NCI-H2107 treated with DMSO at 0.1 percent for 48 hours (cell line): ENCODE results near the gene MLLT1.

ENCODE experiments used
- DNase-seq: peaks from one replicate; lab custom pipeline; 2025; ENCODE audit not compliant: unreplicated experiment; lab: John Stamatoyannopoulos, UW

The MLLT1 gene

DNA sequence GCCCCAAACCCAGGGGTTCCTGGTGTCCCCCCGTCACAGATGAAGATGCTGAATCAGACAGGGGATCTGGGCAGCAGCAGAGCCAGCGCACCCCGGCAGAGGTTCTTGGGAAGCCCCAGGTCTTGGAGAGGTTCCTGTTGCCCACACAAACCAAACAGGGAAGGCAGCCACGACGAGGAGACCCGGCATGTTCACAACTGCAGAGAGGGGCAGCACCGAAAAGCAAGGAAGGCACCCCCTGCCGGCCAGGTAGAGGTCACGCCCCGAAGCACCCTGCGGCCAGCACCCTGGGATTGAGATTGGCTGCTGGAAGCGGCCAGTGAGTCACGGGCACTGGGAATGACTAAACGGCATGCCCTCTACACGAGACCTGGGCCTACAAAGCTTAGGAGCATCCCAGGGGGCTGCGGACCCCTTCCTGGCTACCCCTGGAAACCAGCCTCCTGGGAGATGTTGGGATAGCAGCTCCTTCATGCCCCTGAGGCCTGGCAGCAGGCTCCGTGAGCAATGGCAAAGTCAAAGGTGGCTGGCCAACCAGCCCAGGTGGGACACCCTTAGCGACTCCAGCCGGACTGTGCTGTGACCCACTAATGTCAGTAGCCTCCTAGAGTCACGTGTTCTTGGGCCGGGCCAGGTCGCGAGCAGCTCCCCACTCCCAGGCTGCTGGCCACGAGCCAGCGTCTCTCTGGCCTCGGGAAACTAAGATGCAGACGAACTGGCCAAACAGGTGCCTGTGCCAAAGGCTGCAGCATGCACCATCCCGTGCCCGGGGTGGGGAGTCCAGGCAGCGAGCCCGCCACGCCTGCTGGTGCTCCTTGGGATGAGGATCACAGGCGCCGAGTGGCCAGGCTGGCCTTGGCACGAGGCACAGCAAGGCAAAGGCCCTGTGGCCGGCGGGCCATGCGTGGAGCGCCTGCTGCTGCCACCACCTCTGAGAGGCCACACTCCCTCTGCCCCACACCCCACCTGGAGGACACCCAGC lies 43.2 kb downstream of the MLLT1 start:
- DNase-seq: no peak

GRCh38 chr19:6235031-6235951 lies 44.5 kb downstream of the MLLT1 start:
- no peak for DNase-seq

DNA sequence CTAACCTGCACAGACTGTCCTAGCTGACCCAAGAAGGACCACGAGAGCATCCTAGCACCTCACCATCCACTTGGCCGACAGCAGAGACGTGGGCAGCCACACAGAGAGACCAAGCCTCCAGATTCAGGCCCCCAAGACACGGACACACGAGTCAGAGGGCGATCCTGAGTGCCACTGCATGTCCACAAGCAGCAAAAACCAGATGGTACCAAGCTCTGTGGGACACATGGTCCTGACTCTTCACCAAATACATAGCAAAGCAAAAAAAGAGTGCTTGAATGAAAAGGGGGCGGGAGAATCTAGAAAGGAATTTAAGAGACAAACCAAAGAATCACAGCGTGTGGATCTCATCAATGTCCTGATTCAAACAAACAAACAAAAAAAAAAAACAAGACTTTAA lies 45.2 kb downstream of the MLLT1 start:
- no peak for DNase-seq

GRCh38 chr19:6233827-6234511 lies 45.8 kb downstream of the MLLT1 start:
- no peak for DNase-seq

GRCh38 chr19:6233056-6233826 lies 46.5 kb downstream of the MLLT1 start:
- DNase-seq: no peak

DNA sequence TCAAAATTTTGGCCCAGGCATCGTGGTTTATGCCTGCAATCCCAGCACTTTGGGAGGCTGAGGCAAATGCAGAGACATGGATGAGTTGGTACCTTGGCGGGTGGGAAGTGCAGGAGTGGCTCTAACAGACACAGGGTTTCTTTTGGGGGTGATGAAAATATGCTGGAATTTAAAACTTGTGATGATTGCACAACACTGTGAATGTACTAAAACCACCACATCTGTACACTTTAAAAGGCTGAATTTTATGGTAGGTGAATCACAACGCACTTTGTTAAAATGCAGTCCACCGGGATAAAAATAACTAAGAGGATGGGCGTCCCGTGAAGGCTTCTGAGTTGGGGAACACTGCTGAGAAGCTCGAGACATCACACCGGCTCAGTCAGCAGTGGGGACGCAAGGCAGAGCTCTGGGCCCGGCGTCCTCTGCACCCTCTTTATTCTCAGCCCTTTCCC lies 47.1 kb downstream of the MLLT1 start:
- DNase-seq: no peak

GRCh38 chr19:6230991-6231448 lies 48.8 kb downstream of the MLLT1 start:
- no peak for DNase-seq

- DNase-seq: no peak
Measured at GRCh38 chr19:6229951-6230712, 49.6 kb downstream of the MLLT1 start.

DNA sequence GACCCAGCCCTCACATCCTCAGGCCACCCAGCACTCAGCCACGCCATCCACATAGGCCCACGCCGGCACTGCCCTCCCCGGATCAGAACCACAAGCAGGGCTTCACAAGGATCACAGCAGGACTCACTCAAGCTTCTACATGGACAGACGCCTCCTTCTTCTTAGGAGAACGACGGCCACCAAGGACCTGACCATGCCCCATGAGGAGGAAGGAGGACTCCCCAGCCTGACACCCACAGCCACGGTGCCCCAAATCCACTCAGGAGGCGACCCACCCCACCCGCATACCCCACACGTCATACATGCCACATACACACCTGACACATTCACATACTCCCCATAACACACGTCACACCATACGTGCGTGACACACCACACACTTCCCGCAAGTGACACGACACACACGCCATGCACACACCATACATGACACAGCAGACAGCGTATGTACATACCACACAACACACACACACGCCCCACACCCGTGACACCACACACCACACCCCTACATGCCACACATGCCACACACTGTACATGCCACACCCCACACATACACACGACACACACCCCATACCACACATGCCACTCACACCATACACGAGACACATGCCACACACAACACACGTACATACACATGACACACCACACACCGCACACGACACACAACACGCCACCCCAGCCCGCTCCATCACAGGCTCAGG lies 50.4 kb downstream of the MLLT1 start:
- DNase-seq: no peak

DNA sequence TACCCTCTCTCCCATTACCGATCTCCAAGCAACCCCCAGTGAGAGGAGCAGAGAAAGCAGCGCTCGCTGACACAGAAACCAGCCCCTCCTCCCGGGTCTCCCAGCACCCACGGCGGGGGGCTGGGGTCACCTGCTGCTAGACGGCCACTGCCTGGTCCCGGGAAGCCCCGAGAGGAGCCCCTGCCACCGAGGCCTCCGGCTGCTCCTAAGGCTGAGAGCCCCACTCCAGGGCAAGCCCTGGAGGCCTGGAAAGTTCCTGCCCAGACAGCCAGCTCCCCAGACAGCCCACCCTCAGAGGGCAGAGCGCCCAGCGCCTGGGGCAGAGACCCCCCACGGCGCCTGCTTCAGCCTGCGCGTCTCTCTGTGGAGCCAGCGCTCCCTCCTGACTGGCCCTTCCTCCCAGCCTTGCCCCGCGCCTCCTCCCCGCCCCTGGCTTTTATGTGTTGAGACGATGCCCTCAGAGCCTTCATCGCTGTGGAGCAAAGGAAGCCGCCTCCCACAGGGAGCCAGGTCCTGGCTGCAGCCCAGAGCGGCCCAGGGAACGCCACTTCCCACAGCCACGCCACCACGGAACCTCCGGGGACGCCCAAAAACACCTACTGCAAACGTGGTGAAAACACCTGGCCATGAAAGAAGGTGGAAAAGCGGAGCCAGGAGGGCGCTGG lies 51.1 kb downstream of the MLLT1 start:
- no peak for DNase-seq

- no peak for DNase-seq
Measured at GRCh38 chr19:6227936-6228325, 51.8 kb downstream of the MLLT1 start.

- no peak for DNase-seq
Measured at GRCh38 chr19:6227156-6227935, 52.4 kb downstream of the MLLT1 start.

DNA sequence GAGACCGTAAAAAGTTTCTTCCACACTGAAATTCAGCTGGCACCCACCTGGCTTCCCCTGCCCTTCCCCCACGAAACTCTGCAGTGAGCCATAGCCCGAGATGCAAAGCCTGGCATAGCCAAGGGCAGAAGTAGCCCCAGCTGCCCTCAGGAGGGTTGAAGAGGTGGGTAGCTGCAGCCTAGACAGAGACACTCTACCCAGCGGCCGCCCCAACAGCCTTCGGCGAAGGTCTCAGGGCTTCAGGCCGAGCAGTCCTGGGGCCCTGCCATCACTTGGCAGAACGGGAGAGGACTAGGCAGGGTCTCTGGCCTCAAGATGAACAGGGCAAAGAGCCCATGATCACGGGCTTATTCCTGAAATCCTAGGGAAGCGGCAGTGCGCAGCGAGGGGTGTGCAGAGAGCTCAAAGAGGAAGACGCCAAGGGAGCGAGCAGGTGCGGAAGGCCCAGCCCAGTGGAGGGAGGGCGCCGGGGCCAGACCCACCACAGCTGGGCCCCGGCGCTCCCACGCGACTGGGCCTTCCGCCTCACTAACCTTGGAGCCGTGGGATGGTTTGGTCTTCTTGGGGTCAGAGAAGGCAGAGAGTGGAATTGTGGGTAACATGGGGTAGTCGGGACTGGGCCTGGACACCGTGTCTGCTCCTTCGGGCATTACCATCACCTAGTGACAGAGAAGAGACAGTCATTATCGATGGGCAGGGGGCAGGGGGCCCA lies 53.2 kb downstream of the MLLT1 start:
- no peak for DNase-seq

GRCh38 chr19:6226012-6226411 lies 53.8 kb downstream of the MLLT1 start:
- no peak for DNase-seq

GRCh38 chr19:6225232-6225865 lies 54.4 kb downstream of the MLLT1 start:
- DNase-seq: no peak

GRCh38 chr19:6224308-6224675 lies 55.5 kb downstream of the MLLT1 start:
- no peak for DNase-seq
